Measurements from ENCODE around the gene USP13. TPM values are rescaled to one million over a fixed set of nuclear protein-coding genes. Genes with fewer than 3 reads are reported as not detected.

The USP13 gene
- polyA plus RNA-seq, 3 donors = 0.31 to 1.6 (median 1.2) TPM

GRCh38 chr3:179630753-179631451, 21.9 kb upstream of the USP13 start:
- no peaks in the 10 kb centered on the region for H3K79me2 ChIP-seq (ENCODE audit: insufficient read depth, low read length)
- no peaks in the 10 kb centered on the region for H3K27me3 ChIP-seq (ENCODE audit: control insufficient read depth in 2 of 2, insufficient read depth in 2 of 2, low read length in 2 of 2)
- Mint-ChIP-seq H3K36me3 (peaks cover 3 to 7% of the 10 kb centered on the region in 2 donors), H3K4me3 (no peak overlapping the region), H3K27me3 (ENCODE audit: low read depth in 3 of 3) (no peaks in the 10 kb centered on the region), H3K27ac (no peak overlapping the region), H3K4me1 (no peaks in the 10 kb centered on the region), H3K9me3 (peaks cover 0 to 2% (median 0%) of the 10 kb centered on the region in 7 donors)
- H3K9me3 ChIP-seq (replicated peaks in 1 of 2; ENCODE audit: control insufficient read depth in 1 of 2, insufficient read depth in 1 of 2, low read length in 2 of 2) = no peaks in the 10 kb centered on the region
- no peak overlapping the region for H2AFZ ChIP-seq (ENCODE audit: insufficient read depth, low read depth, low read length, poor library complexity, severe bottlenecking)
- no peak overlapping the region for H3K27ac ChIP-seq (ENCODE audit: low read depth in 1 of 2, low read length in 2 of 2)
- H3K9ac ChIP-seq (ENCODE audit: insufficient read depth, low read length, poor library complexity, severe bottlenecking) = no peak overlapping the region
- 100% methylated on average over 1 of the region's 3 CpGs for WGBS (ENCODE audit: insufficient coverage)
- peaks cover 0 to 4% of the 10 kb centered on the region in 2 donors for H3K36me3 ChIP-seq (replicated peaks in 1 of 2; ENCODE audit: control insufficient read depth in 1 of 2, insufficient read depth in 2 of 2, low read length in 2 of 2)
- TF ChIP-seq, protein P1, sequence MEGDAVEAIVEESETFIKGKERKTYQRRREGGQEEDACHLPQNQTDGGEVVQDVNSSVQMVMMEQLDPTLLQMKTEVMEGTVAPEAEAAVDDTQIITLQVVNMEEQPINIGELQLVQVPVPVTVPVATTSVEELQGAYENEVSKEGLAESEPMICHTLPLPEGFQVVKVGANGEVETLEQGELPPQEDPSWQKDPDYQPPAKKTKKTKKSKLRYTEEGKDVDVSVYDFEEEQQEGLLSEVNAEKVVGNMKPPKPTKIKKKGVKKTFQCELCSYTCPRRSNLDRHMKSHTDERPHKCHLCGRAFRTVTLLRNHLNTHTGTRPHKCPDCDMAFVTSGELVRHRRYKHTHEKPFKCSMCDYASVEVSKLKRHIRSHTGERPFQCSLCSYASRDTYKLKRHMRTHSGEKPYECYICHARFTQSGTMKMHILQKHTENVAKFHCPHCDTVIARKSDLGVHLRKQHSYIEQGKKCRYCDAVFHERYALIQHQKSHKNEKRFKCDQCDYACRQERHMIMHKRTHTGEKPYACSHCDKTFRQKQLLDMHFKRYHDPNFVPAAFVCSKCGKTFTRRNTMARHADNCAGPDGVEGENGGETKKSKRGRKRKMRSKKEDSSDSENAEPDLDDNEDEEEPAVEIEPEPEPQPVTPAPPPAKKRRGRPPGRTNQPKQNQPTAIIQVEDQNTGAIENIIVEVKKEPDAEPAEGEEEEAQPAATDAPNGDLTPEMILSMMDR (IDR thresholded peaks at IDR 0.05) = no peak
- no peaks in the 10 kb centered on the region for H3K4me1 ChIP-seq (ENCODE audit: control insufficient read depth in 1 of 2, insufficient read depth in 2 of 2, low read length in 2 of 2)
- no peak for DNase-seq
- intact Hi-C loops (cut with micrococcal nuclease) = no loop called here
- H3K4me3 ChIP-seq (replicated peaks in 1 of 3; ENCODE audit: low read depth in 2 of 3, low read length in 3 of 3) = no peak overlapping the region
- H3K4me2 ChIP-seq (replicated peaks; ENCODE audit: extremely low read depth, low read length, poor library complexity, severe bottlenecking) = no peak overlapping the region
- H4K20me1 ChIP-seq (ENCODE audit: insufficient read depth, low read length) = no peaks in the 10 kb centered on the region

DNA sequence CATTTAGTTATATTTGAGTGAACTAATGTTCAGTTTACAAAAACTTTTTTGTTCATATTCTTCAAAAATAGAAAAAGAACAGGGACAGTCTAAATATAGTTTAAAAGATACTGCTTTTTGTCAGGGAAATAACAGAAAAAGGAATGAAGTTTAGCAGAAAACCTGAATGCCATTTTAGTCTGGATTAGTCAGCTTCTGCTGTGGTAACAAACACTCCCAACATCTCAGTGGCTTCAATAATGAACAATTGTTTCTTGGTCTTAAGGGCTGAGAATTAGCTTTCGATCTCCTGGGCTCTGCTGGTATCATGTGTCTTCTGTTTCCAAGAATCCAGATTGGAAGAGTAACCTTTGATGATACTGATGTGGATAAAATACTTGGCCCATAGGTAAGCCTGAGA, 12.4 kb upstream of the USP13 start:
- Histone ChIP-seq H3K27ac (ENCODE audit: low read depth in 1 of 2, low read length in 2 of 2) (no peak overlapping the region), H2AFZ (ENCODE audit: insufficient read depth, low read depth, low read length, poor library complexity, severe bottlenecking) (no peak overlapping the region), H3K9ac (ENCODE audit: insufficient read depth, low read length, poor library complexity, severe bottlenecking) (no peak overlapping the region), H3K4me2 (replicated peaks; ENCODE audit: extremely low read depth, low read length, poor library complexity, severe bottlenecking) (no peak overlapping the region), H3K36me3 (replicated peaks in 1 of 2; ENCODE audit: control insufficient read depth in 1 of 2, insufficient read depth in 2 of 2, low read length in 2 of 2) (no peaks in the 10 kb centered on the region), H3K4me3 (replicated peaks in 1 of 3; ENCODE audit: low read depth in 2 of 3, low read length in 3 of 3) (no peak overlapping the region), H3K9me3 (replicated peaks in 1 of 2; ENCODE audit: control insufficient read depth in 1 of 2, insufficient read depth in 1 of 2, low read length in 2 of 2) (no peaks in the 10 kb centered on the region), H4K20me1 (ENCODE audit: insufficient read depth, low read length) (no peaks in the 10 kb centered on the region), H3K4me1 (ENCODE audit: control insufficient read depth in 1 of 2, insufficient read depth in 2 of 2, low read length in 2 of 2) (no peaks in the 10 kb centered on the region), H3K79me2 (ENCODE audit: insufficient read depth, low read length) (no peaks in the 10 kb centered on the region), H3K27me3 (ENCODE audit: control insufficient read depth in 2 of 2, insufficient read depth in 2 of 2, low read length in 2 of 2) (no peaks in the 10 kb centered on the region)
- Mint-ChIP-seq H3K9me3 (peaks cover 0 to 1% (median 0%) of the 10 kb centered on the region in 7 donors), H3K27ac (no peak overlapping the region), H3K36me3 (no peaks in the 10 kb centered on the region), H3K4me1 (no peaks in the 10 kb centered on the region), H3K27me3 (ENCODE audit: low read depth in 3 of 3) (peaks cover 0 to 2% (median 0%) of the 10 kb centered on the region in 3 donors), H3K4me3 (no peak overlapping the region)
- DNase-seq = no peak
- intact Hi-C loops (cut with micrococcal nuclease) = no loop called here
- TF ChIP-seq, protein P1 (IDR thresholded peaks at IDR 0.05) = no peak
- 100% methylated on average over 1 of the region's 1 CpG for WGBS (ENCODE audit: insufficient coverage)
